Activated naive CD4-positive, alpha-beta T cell treated with anti-CD3 and anti-CD28 coated beads, Interleukin-2, amount 10 ng/mL, durations not matched to agents 5 hours and 36 hours (primary cell): ENCODE results near the gene PLPPR3. TPM values are rescaled to one million over a fixed set of nuclear protein-coding genes. Genes with fewer than 3 reads are reported as not detected.

Source experiments
- microRNA-seq: library from miRNA; unstranded; fragments of <30 nt; microRNA quantifications from one replicate; pipeline ENCODE4 v1.2.0, GENCODE V29; 2022; ENCODE audit warnings: borderline microRNAs expressed, borderline replicate concordance
- total RNA-seq, 2 experiments: library from RNA; stranded (reverse); gene quantifications; one replicate each; pipeline ENCODE4 v1.2.3, GENCODE V29; 2021

PLPPR3 gene
- not detected for total RNA-seq

GRCh38 chr19:821825-822503, at the start of gene PLPPR3:
TSS of gene PLPPR3 (minus strand) at chr19:821955. CDS start at chr19:821559, 396 bp downstream.

GRCh38 chr19:858868-859843, 37.4 kb upstream of the PLPPR3 start, which contains the start of gene CFD:
TSS of gene CFD (plus strand) at chr19:859664. CDS start at chr19:859690, 26 bp downstream.

GRCh38 chr19:852136-853013, 30.6 kb upstream of the PLPPR3 start, which contains the start of gene ELANE:
TSS of gene ELANE (plus strand) at chr19:852303. CDS start at chr19:852329, 26 bp downstream.

GRCh38 chr19:840519-841206, 18.9 kb upstream of the PLPPR3 start, which contains the start of gene PRTN3:
TSS of gene PRTN3 (plus strand) at chr19:840999. CDS start at chr19:841009, 10 bp downstream.

GRCh38 chr19:827710-828321, 6.1 kb upstream of the PLPPR3 start, which contains the start of gene AZU1:
TSS of gene AZU1 (plus strand) at chr19:827837. CDS start at chr19:827847, 10 bp downstream.

GRCh38 chr19:796692-797527, 24.8 kb downstream of the PLPPR3 start, which contains the start of gene PTBP1:
TSS of gene PTBP1 (plus strand) at chr19:797452. CDS start at chr19:797498, 46 bp downstream.

Small RNAs within 50 kb of the gene (microRNA-seq; reads per million reads assigned to microRNA genes)
- 11.5 reads per million, percentile 43 among the genes with 10 or more reads in this experiment for gene MIR3187
- 6.9 reads per million, percentile 36 among the genes with 10 or more reads in this experiment for gene MIR4745

Other genes starting within 250 kb of the PLPPR3 start
- 100 to 1,000 TPM; 192 to 193 TPM for gene BSG, start 249.4 kb downstream of the PLPPR3 start, total RNA-seq
- gene HCN2, start 232.1 kb downstream of the PLPPR3 start, total RNA-seq = 1 to 10 TPM; 5.2 to 5.6 TPM
- gene POLRMT, start 188.4 kb downstream of the PLPPR3 start, total RNA-seq = 10 to 100 TPM; 51.6 to 54.5 TPM
- gene FGF22, start 182.1 kb downstream of the PLPPR3 start, total RNA-seq = not detected
- gene RNF126, start 158.7 kb downstream of the PLPPR3 start, total RNA-seq = 10 to 100 TPM; 76.1 to 78.9 TPM
- 1 to 10 TPM; 3.6 to 3.9 TPM for gene FSTL3, start 145.6 kb downstream of the PLPPR3 start, total RNA-seq
- not detected for gene PRSS57, start 126.5 kb downstream of the PLPPR3 start, total RNA-seq
- not detected for gene PALM, start 113.0 kb downstream of the PLPPR3 start, total RNA-seq
- gene MISP, start 70.8 kb downstream of the PLPPR3 start, total RNA-seq = not detected
- 100 to 1,000 TPM; 385 to 395 TPM for gene PTBP1, start 24.5 kb downstream of the PLPPR3 start, total RNA-seq
- not detected for gene AZU1, start 5.9 kb upstream of the PLPPR3 start, total RNA-seq
- not detected for gene PRTN3, start 19.0 kb upstream of the PLPPR3 start, total RNA-seq
- gene ELANE, start 30.3 kb upstream of the PLPPR3 start, total RNA-seq = not detected
- gene CFD, start 37.7 kb upstream of the PLPPR3 start, total RNA-seq = 1 to 10 TPM; 3.4 to 3.6 TPM
- 10 to 100 TPM; 60.6 to 64.3 TPM for gene MED16, start 71.2 kb upstream of the PLPPR3 start, total RNA-seq
- not detected for gene RNU6-9, start 71.5 kb upstream of the PLPPR3 start, total RNA-seq
- 100 to 1,000 TPM; 122 to 128 TPM for gene R3HDM4, start 91.3 kb upstream of the PLPPR3 start, total RNA-seq
- gene KISS1R, start 95.4 kb upstream of the PLPPR3 start, total RNA-seq = 1 to 10 TPM; 2.5 to 3.1 TPM
- 10 to 100 TPM; 30.3 to 30.7 TPM for gene ARID3A, start 104.1 kb upstream of the PLPPR3 start, total RNA-seq
- 10 to 100 TPM; 47.6 to 48.1 TPM for gene WDR18, start 162.4 kb upstream of the PLPPR3 start, total RNA-seq
- gene GRIN3B, start 178.5 kb upstream of the PLPPR3 start, total RNA-seq = under 1 TPM in 1 of 2 experiments, not detected in 1; 0.14 TPM
- 100 to 1,000 TPM; 174 to 176 TPM for gene TMEM259, start 199.2 kb upstream of the PLPPR3 start, total RNA-seq
- not detected for gene RNU6-2, start 199.6 kb upstream of the PLPPR3 start, total RNA-seq
- gene CNN2, start 204.7 kb upstream of the PLPPR3 start, total RNA-seq = 100 to 1,000 TPM; 504 to 515 TPM
- 100 to 1,000 TPM; 100 to 105 TPM for gene ABCA7, start 218.2 kb upstream of the PLPPR3 start, total RNA-seq
- 100 to 1,000 TPM; 537 to 556 TPM for gene ARHGAP45, start 245.2 kb upstream of the PLPPR3 start, total RNA-seq